Keratinocyte (primary cell): ENCODE data around the gene ARHGAP24. TPM values are rescaled to one million over a fixed set of nuclear protein-coding genes. Genes with fewer than 3 reads are reported as not detected.

Experiments used
- DNase-seq: peaks from one replicate; pipeline ENCODE4 v3.0.0-alpha.2; 2011; ENCODE audit warnings: low read depth, missing footprints, low spot score
- FAIRE-seq: peaks from 2 replicates; lab custom pipeline; 2011; peaks lifted over from hg19 to GRCh38; lab: Jason Lieb, UNC
- H2AFZ ChIP-seq: 2 replicates; pipeline ENCODE4 v1.6.0; 2012; ENCODE audit warnings: low read length, control low read depth, inconsistent platforms; ENCODE audit not compliant: control insufficient read depth
- H3K27ac ChIP-seq: 2 replicates; pipeline ENCODE4 v1.5.1; 2011; ENCODE audit warnings: low read length; ENCODE audit not compliant: control insufficient read depth, insufficient read depth
- H3K27me3 ChIP-seq: 3 replicates; pipeline ENCODE4 v1.6.0; 2011; ENCODE audit warnings: low read length; ENCODE audit not compliant: control insufficient read depth, insufficient read depth; ENCODE audit errors: extremely low read depth
- H3K36me3 ChIP-seq, 2 experiments: 2 replicates in 1 of 2; 3 replicates in 1 of 2; pipeline ENCODE4 v1.5.1; 2011; ENCODE audit warnings: low read length in 2 of 2, mild to moderate bottlenecking in 1 of 2; ENCODE audit not compliant: control insufficient read depth in 2 of 2, insufficient read depth in 2 of 2; ENCODE audit errors: extremely low read depth in 1 of 2
- H3K4me1 ChIP-seq: 3 replicates; pipeline ENCODE4 v1.5.1; 2011; ENCODE audit warnings: low read length; ENCODE audit not compliant: control insufficient read depth, insufficient read depth; ENCODE audit errors: extremely low read depth
- H3K4me2 ChIP-seq: 3 replicates; pipeline ENCODE4 v1.6.0; 2011; ENCODE audit warnings: low read depth, low read length; ENCODE audit not compliant: control insufficient read depth, insufficient read depth; ENCODE audit errors: extremely low read depth
- H3K4me3 ChIP-seq, 3 experiments: fragments of 200-600 bp in 1 of 3; sonication (generic) in 1 of 3; 2 replicates in 2 of 3; 3 replicates in 1 of 3; pipeline ENCODE4 v1.5.1; 2011 to 2016; ENCODE audit warnings: low read length in 3 of 3, mild to moderate bottlenecking in 3 of 3, control low read depth in 2 of 3, inconsistent platforms in 1 of 3, low read depth in 1 of 3, mixed read lengths in 1 of 3, mixed run types in 1 of 3, moderate library complexity in 1 of 3; ENCODE audit not compliant: control insufficient read depth in 2 of 3, insufficient read depth in 2 of 3; ENCODE audit errors: extremely low read depth in 1 of 3
- H3K79me2 ChIP-seq: 2 replicates; pipeline ENCODE4 v1.6.0; 2012; ENCODE audit warnings: low read length; ENCODE audit not compliant: control insufficient read depth, insufficient read depth
- H3K9ac ChIP-seq: 3 replicates; pipeline ENCODE4 v1.6.0; 2011; ENCODE audit warnings: low read length; ENCODE audit not compliant: control insufficient read depth, insufficient read depth; ENCODE audit errors: extremely low read depth
- H3K9me1 ChIP-seq: 3 replicates; pipeline ENCODE4 v1.6.0; 2011; ENCODE audit warnings: low read length; ENCODE audit not compliant: control insufficient read depth, insufficient read depth; ENCODE audit errors: extremely low read depth
- H3K9me3 ChIP-seq: 2 replicates; pipeline ENCODE4 v1.5.1; 2012; ENCODE audit warnings: low read depth, low read length; ENCODE audit not compliant: control insufficient read depth
- H4K20me1 ChIP-seq: 3 replicates; pipeline ENCODE4 v1.6.0; 2011; ENCODE audit warnings: low read length; ENCODE audit not compliant: control insufficient read depth, insufficient read depth; ENCODE audit errors: extremely low read depth
- CTCF ChIP-seq, 3 experiments: IDR thresholded peaks in 1 of 3; conservative IDR thresholded peaks in 1 of 3; optimal IDR thresholded peaks in 1 of 3; 2 replicates in 2 of 3; 3 replicates in 1 of 3; pipeline versions ENCODE3 to v1.5.1; 2011; ENCODE audit warnings: low read length in 3 of 3, mild to moderate bottlenecking in 3 of 3, moderate library complexity in 2 of 3, control low read depth in 1 of 3, inconsistent platforms in 1 of 3; ENCODE audit not compliant: insufficient read depth in 2 of 3; ENCODE audit errors: extremely low read depth in 1 of 3
- EZH2 ChIP-seq: IDR thresholded peaks from one replicate; pipeline ENCODE4 v1.6.1; 2012; ENCODE audit warnings: inconsistent platforms, mild to moderate bottlenecking, low read length, moderate library complexity
- dilution Hi-C: fragments of 300-500 bp; cut with MboI; formaldehyde crosslinking; loops from one replicate; pipeline ENCODE4 v1.7.0; 2020; ENCODE audit warnings: low sequenced_read_pairs; ENCODE audit not compliant: extremely low pct_ligation_motif_present
- polyA plus RNA-seq, 5 experiments: library from polyadenylated mRNA; depleted of rRNA in 3 of 5; stranded (reverse) in 3 of 5; stranded (forward) in 1 of 5; unstranded in 1 of 5; fragments of >200 nt; gene quantifications; 1 replicate in 1 of 5; 2 replicates in 3 of 5; 3 replicates in 1 of 5; pipeline versions ENCODE4 v1.2.1 to v1.2.3, GENCODE V29; 2011 to 2012; ENCODE audit warnings: missing spikeins in 2 of 5, low read depth in 1 of 5, low replicate concordance in 1 of 5

ARHGAP24 gene
- polyA plus RNA-seq, 1 donor (not counting 4 experiments of a cell fraction or from before 2014, with no cell fraction given): 0.87 TPM

- no peak for TF ChIP-seq EZH2
- TF ChIP-seq CTCF (optimal IDR thresholded peaks at IDR 0.05 in 1 of 3, IDR thresholded peaks at IDR 0.05 in 1 of 3, conservative IDR thresholded peaks at IDR 0.05 in 1 of 3; ENCODE audit: extremely low read depth in 1 of 3, insufficient read depth in 2 of 3, low read length in 3 of 3): no peak
- H3K27ac ChIP-seq: no peak overlapping the region
- no peaks in the 10 kb centered on the region for H3K27me3 ChIP-seq
- dilution Hi-C loops: no loop called here
- H2AFZ ChIP-seq: no peak overlapping the region
- H3K4me2 ChIP-seq: no peak overlapping the region
- no peak for DNase-seq
- H3K9me1 ChIP-seq: no peaks in the 10 kb centered on the region
- no peaks in the 10 kb centered on the region for H3K9me3 ChIP-seq
- FAIRE-seq: no peak
- H4K20me1 ChIP-seq: no peaks in the 10 kb centered on the region
- no peaks in the 10 kb centered on the region for H3K79me2 ChIP-seq
- no peaks in the 10 kb centered on the region for H3K36me3 ChIP-seq
- H3K9ac ChIP-seq: no peak overlapping the region
- no peaks in the 10 kb centered on the region for H3K4me1 ChIP-seq
- no peak overlapping the region for H3K4me3 ChIP-seq
Observed at GRCh38 chr4:85457752-85458467, 17.0 kb upstream of the ARHGAP24 start.

DNA sequence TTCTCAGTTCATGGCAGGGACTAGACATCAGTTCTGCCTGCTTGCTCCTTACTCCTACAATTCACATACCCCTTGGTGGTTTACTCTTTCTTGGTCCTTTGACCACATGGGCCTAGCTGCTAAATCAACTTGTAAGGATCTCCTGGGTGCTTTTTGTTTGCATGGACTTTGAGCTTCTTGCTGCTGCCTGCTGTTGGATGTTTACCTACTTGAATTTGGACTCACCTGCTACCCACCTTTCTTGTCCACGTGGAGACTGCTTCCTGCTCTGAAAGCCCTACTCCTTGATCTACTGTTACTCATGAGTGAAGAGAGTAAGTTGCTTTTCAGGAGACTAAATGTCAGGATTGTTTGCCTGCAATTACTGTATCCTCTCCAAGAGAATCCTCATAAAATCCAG, 15.2 kb upstream of the ARHGAP24 start:
- H3K27ac ChIP-seq: no peak overlapping the region
- no peak for FAIRE-seq

More for the DNA sequence above, 15.2 kb upstream of the ARHGAP24 start:
- no peaks in the 10 kb centered on the region for H3K36me3 ChIP-seq
- H3K79me2 ChIP-seq: no peaks in the 10 kb centered on the region
- no peak overlapping the region for H3K4me2 ChIP-seq
- no peak for DNase-seq
- H4K20me1 ChIP-seq: no peaks in the 10 kb centered on the region
- no peak overlapping the region for H3K4me3 ChIP-seq
- no peaks in the 10 kb centered on the region for H3K4me1 ChIP-seq
- no peak overlapping the region for H3K9ac ChIP-seq
- dilution Hi-C loops: no loop called here
- TF ChIP-seq CTCF (optimal IDR thresholded peaks at IDR 0.05 in 1 of 3, IDR thresholded peaks at IDR 0.05 in 1 of 3, conservative IDR thresholded peaks at IDR 0.05 in 1 of 3; ENCODE audit: extremely low read depth in 1 of 3, insufficient read depth in 2 of 3, low read length in 3 of 3): no peak
- no peak for TF ChIP-seq EZH2
- no peak overlapping the region for H2AFZ ChIP-seq
- H3K9me3 ChIP-seq: no peaks in the 10 kb centered on the region
- H3K27me3 ChIP-seq: no peaks in the 10 kb centered on the region
- no peaks in the 10 kb centered on the region for H3K9me1 ChIP-seq
